Lung (tissue), 12 donors: ENCODE data around the gene PNMA8B. TPM values are rescaled to one million over a fixed set of nuclear protein-coding genes. Genes with fewer than 3 reads are reported as not detected.

ENCODE experiments used
- ATAC-seq: fragments of 200-7000 bp; cut with Tn5 transposase; one replicate; pipeline ENCODE4 v1.9.1; 2020; ENCODE audit warnings: moderate number of reproducible peaks; ENCODE audit not compliant: insufficient read depth, low FRiP score
- DNase-seq, 3 donors: peaks; one replicate each; pipeline ENCODE4 v3.0.0-alpha.2; 2013 to 2017
- H3K27ac ChIP-seq, 2 donors: one replicate each; pipeline ENCODE4 v1.5.1; 2013; ENCODE audit warnings: mild to moderate bottlenecking in 2 of 2, moderate library complexity in 2 of 2, control low read depth in 1 of 2, inconsistent platforms in 1 of 2, low read depth in 1 of 2, low read length in 1 of 2
- H3K27me3 ChIP-seq, 3 donors: one replicate each; pipeline ENCODE4 v1.5.1; 2013; ENCODE audit warnings: low read length in 2 of 3; ENCODE audit not compliant: control insufficient read depth in 3 of 3, insufficient read depth in 3 of 3
- H3K36me3 ChIP-seq, 4 donors: one replicate each; pipeline ENCODE4 v1.5.1; 2013; ENCODE audit warnings: low read length in 4 of 4, mild to moderate bottlenecking in 1 of 4, moderate library complexity in 1 of 4; ENCODE audit not compliant: control insufficient read depth in 4 of 4, insufficient read depth in 4 of 4
- H3K4me1 ChIP-seq, 5 donors: one replicate each; pipeline ENCODE4 v1.5.1; 2013; ENCODE audit warnings: low read length in 5 of 5, mild to moderate bottlenecking in 2 of 5, moderate library complexity in 1 of 5; ENCODE audit not compliant: control insufficient read depth in 5 of 5, insufficient read depth in 5 of 5
- H3K4me3 ChIP-seq: one replicate; pipeline ENCODE4 v1.5.1; 2013; ENCODE audit warnings: mild to moderate bottlenecking, control low read depth, moderate library complexity
- H3K9ac ChIP-seq, 2 donors: one replicate each; pipeline ENCODE4 v1.5.1; 2013; ENCODE audit warnings: low read length in 2 of 2, control low read depth in 1 of 2; ENCODE audit not compliant: insufficient read depth in 1 of 2
- H3K9me3 ChIP-seq, 4 donors: one replicate each; pipeline ENCODE4 v1.5.1; 2013; ENCODE audit warnings: low read length in 3 of 4, mild to moderate bottlenecking in 1 of 4, moderate library complexity in 1 of 4; ENCODE audit not compliant: control insufficient read depth in 4 of 4, insufficient read depth in 3 of 4
- WGBS, 2 donors: extraction: QIAGEN DNeasy Blood & Tissue Kit; methylation state at CpG; one replicate each; pipeline ENCODE4 v1.1.7; 2013; 5-methylcytosine and 5-hydroxymethylcytosine counted together
- polyA plus RNA-seq, 2 donors: library from polyadenylated mRNA; stranded (reverse); fragments of 200-250 nt; gene quantifications; one replicate each; pipeline ENCODE4 v1.2.1, GENCODE V29; 2013
- total RNA-seq, 2 donors: library from RNA; depleted of rRNA in 1 of 2; stranded (reverse); fragments of >200 nt in 1 of 2; gene quantifications; one replicate each; pipeline ENCODE4 v1.2.1, GENCODE V29; 2014 to 2021
- TF ChIP-seq, protein P1 (sequence below): IDR thresholded peaks from 2 replicates; pipeline ENCODE4 v1.5.1; 2012; ENCODE audit warnings: mild to moderate bottlenecking; ENCODE audit errors: control extremely low read depth, extremely low read depth
- donor health status: control.
- donor health status: control.
- donor health status: Bipolar disorder and iron deficiency.
- donor health status: healthy.
- donor health status: DM: yes; HTN: yes; CAD: no.

The PNMA8B gene
- total and polyA plus RNA-seq, 4 donors = 0.48 to 4.1 (median 1.2) TPM

DNA sequence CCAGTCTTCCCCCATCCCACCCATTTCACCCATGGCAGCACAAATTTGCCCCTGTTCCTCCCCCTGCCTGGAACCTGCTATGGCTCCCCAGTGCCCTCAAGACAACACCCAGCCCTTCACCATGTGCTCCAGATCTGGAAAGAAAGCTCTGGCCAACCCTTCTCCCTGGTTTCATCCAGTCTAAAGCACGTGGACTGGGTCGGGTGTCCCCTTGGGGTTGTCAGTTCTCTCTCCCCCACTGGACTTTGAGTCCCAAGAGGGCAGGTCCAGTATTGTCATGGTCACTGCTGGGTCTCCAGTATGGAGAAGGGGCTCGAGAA, 19.6 kb upstream of the PNMA8B start:
- Histone ChIP-seq H3K36me3 (no peaks in the 10 kb centered on the region), H3K9me3 (peaks cover 0 to 11% (median 3%) of the 10 kb centered on the region in 4 donors), H3K4me1 (no peaks in the 10 kb centered on the region), H3K27me3 (no peaks in the 10 kb centered on the region), H3K9ac (no peak overlapping the region), H3K4me3 (no peak overlapping the region), H3K27ac (no peak overlapping the region)
- no peak for DNase-seq
- TF ChIP-seq, protein P1, sequence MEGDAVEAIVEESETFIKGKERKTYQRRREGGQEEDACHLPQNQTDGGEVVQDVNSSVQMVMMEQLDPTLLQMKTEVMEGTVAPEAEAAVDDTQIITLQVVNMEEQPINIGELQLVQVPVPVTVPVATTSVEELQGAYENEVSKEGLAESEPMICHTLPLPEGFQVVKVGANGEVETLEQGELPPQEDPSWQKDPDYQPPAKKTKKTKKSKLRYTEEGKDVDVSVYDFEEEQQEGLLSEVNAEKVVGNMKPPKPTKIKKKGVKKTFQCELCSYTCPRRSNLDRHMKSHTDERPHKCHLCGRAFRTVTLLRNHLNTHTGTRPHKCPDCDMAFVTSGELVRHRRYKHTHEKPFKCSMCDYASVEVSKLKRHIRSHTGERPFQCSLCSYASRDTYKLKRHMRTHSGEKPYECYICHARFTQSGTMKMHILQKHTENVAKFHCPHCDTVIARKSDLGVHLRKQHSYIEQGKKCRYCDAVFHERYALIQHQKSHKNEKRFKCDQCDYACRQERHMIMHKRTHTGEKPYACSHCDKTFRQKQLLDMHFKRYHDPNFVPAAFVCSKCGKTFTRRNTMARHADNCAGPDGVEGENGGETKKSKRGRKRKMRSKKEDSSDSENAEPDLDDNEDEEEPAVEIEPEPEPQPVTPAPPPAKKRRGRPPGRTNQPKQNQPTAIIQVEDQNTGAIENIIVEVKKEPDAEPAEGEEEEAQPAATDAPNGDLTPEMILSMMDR = no peak
- WGBS, 2 donors = 66 to 71% methylated on average over 3 of the region's 3 CpGs
- no peak for ATAC-seq

DNA sequence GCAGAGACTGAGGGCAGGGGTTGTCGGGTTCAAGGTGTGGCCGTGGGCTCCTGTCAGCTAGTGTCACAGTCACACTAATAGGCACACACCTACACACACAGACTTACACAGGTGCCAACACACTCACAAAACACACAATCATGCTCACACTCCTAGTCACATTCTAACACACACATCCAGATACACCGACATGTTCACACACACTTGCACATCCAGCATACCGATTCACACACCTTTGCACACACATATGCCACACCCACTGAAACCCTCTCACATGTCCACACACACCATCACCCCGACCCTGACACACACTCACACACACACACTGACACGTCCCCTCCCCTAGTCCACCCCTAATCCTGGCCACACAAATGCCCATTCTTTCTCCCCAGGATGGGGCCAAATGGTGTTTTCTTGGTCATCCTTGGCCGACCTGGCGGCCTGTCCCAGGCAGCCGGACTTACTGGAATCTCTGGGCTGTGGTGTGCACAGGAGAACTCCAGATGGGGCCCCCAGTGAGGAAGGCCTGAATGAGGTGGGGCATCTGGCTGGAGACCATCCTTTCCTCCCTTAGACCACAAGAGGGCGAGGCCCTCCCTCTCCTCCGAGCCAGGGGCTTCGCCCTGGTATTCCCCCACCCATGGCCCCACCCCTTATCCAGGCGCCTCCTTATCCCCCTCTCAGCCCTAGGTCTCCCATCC, 19.1 kb upstream of the PNMA8B start:
- TF ChIP-seq, protein P1 = no peak
- whole genome bisulfite sequencing, 2 donors = 61 to 72% methylated on average over 13 of the region's 13 CpGs
- no peak for DNase-seq

GRCh38 chr19:46513461-46514236, 18.0 kb upstream of the PNMA8B start:
- H3K9me3 ChIP-seq = peaks cover 0 to 11% (median 3%) of the 10 kb centered on the region in 4 donors
- TF ChIP-seq, protein P1 = peak; percentile 42
- no peak overlapping the region for H3K9ac ChIP-seq
- H3K27me3 ChIP-seq = no peaks in the 10 kb centered on the region
- H3K27ac ChIP-seq = no peak overlapping the region
- peak; percentile 83 to 84 (median 83) for DNase-seq
- no peaks in the 10 kb centered on the region for H3K36me3 ChIP-seq
- 24 to 29% methylated on average over 36 of the region's 36 CpGs for WGBS, 2 donors
- peak; percentile 93 for ATAC-seq
- H3K4me3 ChIP-seq = no peak overlapping the region
- no peaks in the 10 kb centered on the region for H3K4me1 ChIP-seq

More for the DNA sequence above, 19.1 kb upstream of the PNMA8B start:
- H3K36me3 ChIP-seq = no peaks in the 10 kb centered on the region
- no peak overlapping the region for H3K27ac ChIP-seq
- H3K4me3 ChIP-seq = no peak overlapping the region
- ATAC-seq = no peak
- H3K4me1 ChIP-seq = no peaks in the 10 kb centered on the region
- H3K27me3 ChIP-seq = no peaks in the 10 kb centered on the region
- H3K9me3 ChIP-seq = peaks cover 0 to 11% (median 3%) of the 10 kb centered on the region in 4 donors
- no peak overlapping the region for H3K9ac ChIP-seq
